Eye (tissue), 1 donor: ENCODE measurements around the gene CIITA.

Source experiments
- DNase-seq: peaks from one replicate; pipeline ENCODE4 v3.0.0-alpha.2; 2015

Gene CIITA

GRCh38 chr16:10852948-10853347 lies 24.1 kb upstream of the CIITA start:
- no peak for DNase-seq

DNA sequence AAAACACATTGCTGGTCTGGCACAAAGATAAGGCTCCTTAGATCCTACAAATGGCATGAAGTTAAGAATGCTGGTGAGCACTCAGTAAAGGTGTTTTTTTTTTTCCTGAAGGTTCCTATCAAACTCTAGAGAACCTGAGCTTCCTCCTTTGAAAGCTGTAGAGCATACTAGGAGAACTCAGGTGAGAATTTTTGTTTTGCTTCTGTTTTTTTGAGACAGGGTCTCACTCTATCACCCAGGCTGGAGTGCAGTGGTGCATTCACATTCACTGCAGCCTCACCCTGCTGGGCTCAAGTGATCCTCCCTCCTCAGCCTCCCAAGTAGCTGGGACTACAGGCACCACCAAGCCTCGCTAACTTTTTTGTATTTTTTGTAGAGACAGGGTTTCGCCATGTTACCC lies 21.0 kb upstream of the CIITA start:
- no peak for DNase-seq

DNA sequence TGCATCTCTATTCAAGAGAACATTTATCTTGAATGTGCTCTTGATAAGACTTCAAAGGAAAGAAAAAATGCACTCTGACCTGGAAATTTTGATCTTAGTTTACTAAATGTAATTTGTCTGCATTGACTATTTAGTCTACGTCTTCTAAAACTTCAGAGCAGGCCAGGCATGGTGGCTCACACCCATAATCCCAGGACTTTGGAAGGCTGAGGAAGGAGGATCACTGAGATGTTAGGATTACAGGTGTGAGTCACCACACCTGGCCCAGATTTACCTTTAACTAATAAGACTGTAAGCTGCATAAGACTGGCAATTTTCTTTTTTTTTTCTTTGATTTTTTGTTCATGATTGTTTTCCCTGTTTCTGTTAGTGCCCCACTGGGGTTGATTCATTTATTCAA lies 18.8 kb upstream of the CIITA start:
- DNase-seq, result no peak

GRCh38 chr16:10859020-10859419 lies 18.0 kb upstream of the CIITA start:
- no peak for DNase-seq

DNA sequence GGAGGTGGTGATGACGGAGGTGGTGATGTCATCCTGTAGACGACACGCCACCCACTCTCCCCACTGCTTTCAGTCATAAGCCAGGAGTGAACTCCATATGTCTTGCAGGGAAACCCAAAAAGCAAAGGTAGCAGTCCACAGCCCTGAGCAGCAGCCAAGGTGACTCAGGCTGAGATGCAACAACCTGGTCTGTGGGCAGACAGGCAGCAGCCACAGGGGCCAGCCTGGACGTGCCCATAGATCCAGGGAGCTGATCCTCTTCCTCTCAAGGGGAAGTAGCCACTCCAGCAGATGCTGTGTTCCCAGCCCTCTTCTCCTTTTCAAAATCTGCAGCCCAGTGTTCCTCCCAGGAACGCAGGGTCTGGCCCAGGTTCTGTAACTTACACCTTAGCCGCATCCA lies 17.3 kb upstream of the CIITA start:
- DNase-seq, result no peak

- DNase-seq, result no peak
Measured at GRCh38 chr16:10862438-10862837, 14.6 kb upstream of the CIITA start.

DNA sequence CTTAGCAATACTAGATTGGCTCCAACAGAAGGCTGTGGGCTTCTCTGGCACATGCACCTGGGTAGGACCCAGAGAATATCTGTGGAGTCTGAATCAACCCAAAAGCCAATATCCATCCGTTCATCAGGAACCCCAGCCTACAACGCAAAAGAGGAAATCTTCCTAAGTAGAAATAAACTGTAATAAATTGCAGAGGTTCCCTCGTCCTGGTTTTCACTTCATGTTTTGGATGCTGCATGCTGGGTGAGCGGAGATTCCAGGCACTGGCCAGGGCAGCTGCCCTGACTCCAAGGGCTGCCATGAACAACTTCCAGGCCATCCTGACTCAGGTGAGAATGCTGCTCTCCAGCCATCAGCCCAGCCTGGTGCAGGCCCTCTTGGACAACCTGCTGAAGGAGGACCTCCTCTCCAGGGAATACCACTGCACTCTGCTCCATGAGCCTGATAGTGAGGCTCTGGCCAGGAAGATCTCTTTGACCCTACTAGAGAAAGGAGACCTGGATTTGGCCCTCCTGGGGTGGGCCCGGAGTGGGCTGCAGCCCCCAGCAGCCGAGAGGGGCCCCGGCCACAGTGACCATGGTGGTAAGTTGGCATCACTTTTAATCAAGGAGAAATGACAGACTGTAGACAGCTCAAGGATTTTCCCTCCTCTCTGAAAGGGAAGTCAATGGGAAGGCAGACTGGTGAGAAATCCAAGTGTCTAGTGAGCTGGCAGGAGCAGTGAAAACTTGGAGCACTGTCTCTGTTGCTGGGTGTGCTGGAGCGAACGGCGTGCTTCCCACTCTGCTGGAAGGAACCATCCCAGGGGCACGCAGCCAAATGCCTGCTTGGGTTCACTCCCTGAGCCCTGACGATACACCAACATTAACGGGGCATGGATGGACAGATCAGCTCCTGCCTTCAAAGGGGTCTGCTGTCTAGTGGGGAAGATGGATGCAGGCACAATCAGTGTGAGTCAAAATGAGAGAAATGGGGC lies 10.7 kb upstream of the CIITA start:
- DNase-seq, result no peak

- DNase-seq, result no peak
Measured at GRCh38 chr16:10867199-10867598, 9.8 kb upstream of the CIITA start.

- no peak for DNase-seq
Measured at GRCh38 chr16:10868104-10868595, 8.9 kb upstream of the CIITA start.

GRCh38 chr16:10868596-10869469 lies 8.2 kb upstream of the CIITA start:
- no peak for DNase-seq

- DNase-seq, result no peak
Measured at GRCh38 chr16:10870137-10870776, 6.7 kb upstream of the CIITA start.

- DNase-seq, result no peak
Measured at GRCh38 chr16:10870808-10871156, 6.2 kb upstream of the CIITA start.

- DNase-seq, result no peak
Measured at GRCh38 chr16:10871157-10871991, 5.6 kb upstream of the CIITA start.

DNA sequence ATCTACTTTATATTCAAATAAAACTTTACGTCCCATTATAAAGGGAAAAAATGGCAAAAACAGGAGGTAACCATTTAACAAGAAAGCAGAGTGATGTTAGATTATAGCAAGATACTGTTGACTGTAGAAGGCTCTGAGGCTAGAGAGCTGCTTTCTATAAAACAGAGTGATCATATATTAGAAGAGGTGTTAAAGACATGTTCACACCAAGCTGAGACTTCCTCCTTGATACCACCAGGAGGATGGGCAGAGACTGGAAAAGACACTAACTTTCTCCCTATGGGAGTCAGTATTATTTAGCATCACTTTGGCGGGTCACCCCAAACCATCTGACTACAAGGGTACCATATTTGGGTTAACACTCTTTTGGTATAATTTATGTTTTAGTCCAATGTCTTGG lies 687 bp upstream of the CIITA start:
- DNase-seq, result no peak

DNA sequence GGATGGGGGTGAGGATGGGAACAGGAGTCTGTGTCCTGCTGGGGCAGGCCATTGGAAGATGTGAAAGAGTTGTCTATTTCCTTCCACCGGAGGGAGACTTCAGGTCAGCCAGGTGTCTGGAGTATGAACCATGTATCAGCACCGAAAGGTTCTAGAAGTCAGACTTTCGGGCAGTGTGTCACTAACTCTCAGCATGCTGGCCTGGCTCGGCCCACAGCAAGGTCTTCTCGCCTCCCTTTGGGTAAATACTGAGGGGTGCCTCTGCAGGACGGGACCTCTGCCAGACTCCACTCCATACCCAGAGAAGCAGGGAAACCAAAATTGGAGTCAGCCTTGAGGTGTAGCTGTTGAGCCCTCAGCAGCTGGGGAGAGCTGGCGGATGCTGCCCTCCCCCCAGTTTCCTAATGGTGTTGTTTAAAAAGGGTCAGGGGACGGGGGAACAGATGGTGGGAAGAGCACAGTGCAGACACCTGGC lies 507 bp downstream of the CIITA start:
- DNase-seq, result no peak

GRCh38 chr16:10878328-10878643 lies 1.3 kb downstream of the CIITA start:
- DNase-seq, result no peak

- DNase-seq, result peak; percentile 8
Measured at GRCh38 chr16:10878644-10879501, 1.9 kb downstream of the CIITA start.

DNA sequence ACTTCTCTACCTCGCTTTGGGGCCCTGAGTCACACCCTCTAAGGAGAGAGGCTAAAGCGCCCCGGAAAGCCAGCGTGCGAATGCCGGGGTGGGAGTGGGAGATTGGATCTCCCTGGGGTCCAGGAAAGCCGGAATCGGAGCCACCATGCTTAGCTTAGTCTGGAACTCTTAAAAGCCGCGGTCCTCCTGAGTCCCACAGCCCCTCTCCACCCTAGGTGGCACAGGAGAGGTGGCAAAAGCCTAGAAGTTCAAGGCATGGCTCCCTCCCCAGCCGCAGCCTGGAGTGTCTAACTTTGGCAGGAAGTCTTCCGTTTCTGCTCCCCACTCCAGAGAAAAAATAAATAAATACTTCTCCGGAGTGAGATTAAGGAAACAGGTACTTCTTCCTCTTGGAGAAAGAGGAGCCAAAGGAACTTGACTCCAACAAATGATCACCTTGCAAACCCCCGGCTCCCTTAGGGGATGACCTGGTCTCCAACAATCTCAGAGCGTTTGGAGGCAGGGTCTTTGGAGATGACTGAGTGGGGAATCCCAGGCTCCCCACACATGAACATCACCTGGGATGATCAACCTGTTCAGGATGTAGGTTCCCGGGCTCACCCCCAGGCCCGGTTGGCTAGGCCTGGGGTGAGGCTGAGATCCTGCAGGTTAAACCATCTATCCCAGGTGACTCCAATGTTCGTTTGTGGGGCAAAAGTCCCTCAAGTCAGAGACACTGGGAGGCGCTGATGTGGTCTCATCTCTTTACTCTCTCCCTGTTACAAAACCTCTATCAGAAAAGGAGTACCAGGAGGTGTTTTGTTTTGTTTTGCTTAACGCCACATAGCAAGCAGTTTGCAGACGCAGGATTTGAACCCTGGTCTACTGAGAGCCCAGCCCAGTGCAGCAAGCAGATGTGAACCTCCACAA lies 2.9 kb downstream of the CIITA start:
- DNase-seq, result no peak

GRCh38 chr16:10880594-10881452 lies 3.8 kb downstream of the CIITA start:
- no peak for DNase-seq
